HFFc6 (cell line): ENCODE results near the gene HRH1. TPM values are rescaled to one million over a fixed set of nuclear protein-coding genes. Genes with fewer than 3 reads are reported as not detected.

Source experiments
- DNase-seq: peaks from one replicate; pipeline ENCODE4 v3.0.0-alpha.2; 2018
- H3K27ac Mint-ChIP-seq: 2 replicates; pipeline ENCODE4 v1.8.0; 2020; ENCODE audit warnings: mild to moderate bottlenecking, mixed read lengths
- H3K27me3 Mint-ChIP-seq: 2 replicates; pipeline ENCODE4 v1.8.0; 2021; ENCODE audit warnings: mild to moderate bottlenecking, moderate library complexity, mixed read lengths; ENCODE audit not compliant: insufficient read depth
- H3K36me3 Mint-ChIP-seq: 2 replicates; pipeline ENCODE4 v1.8.0; 2021; ENCODE audit warnings: low read depth, mixed read lengths
- H3K4me1 Mint-ChIP-seq: 2 replicates; pipeline ENCODE4 v1.8.0; 2020; ENCODE audit warnings: low read depth, mixed read lengths
- H3K4me3 Mint-ChIP-seq: 2 replicates; pipeline ENCODE4 v1.8.0; 2020; ENCODE audit warnings: mild to moderate bottlenecking, moderate library complexity, mixed read lengths
- H3K9me3 Mint-ChIP-seq: 2 replicates; pipeline ENCODE4 v1.8.0; 2020; ENCODE audit warnings: mild to moderate bottlenecking, mixed read lengths
- total RNA-seq, 6 experiments: library from RNA; stranded (reverse); fragmentation: NEBNext Ultra II Directional; extraction: Animal tissue kit (Norgen Biotek cat#: 25700); gene quantifications; 2 replicates in 1 of 6; 3 replicates in 5 of 6; pipeline ENCODE4 v1.2.3, GENCODE V29; 2021
- TF ChIP-seq, protein P1 (sequence below): fragments of 200-600 bp; sonication (generic); IDR thresholded peaks from 2 replicates; pipeline ENCODE4 v1.5.0; 2021; ENCODE audit warnings: antibody characterized with exemption, mild to moderate bottlenecking

The HRH1 gene
- total RNA-seq, 6 experiments from 2014 or later, result 4.9 to 8.4 (median 6.4) TPM

DNA sequence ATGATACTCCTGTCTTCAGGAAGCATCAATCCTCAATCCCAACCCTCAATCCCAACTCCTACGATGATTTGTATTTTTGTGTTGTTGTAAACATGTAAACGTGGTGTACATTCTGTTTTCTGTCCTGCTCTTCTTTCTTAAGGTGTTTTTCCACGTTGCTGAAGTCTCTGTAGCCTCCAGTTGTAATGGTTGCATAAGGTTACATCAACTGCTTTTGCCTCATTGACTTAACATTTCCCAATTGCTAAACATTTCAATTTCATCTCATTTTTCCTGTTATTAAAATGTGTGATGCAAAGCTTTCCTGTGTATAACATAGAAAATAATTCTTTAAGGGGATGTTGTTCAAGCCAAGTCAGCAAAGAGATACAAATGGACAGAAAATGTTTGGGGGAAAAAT lies 33.4 kb downstream of the HRH1 start:
- Mint-ChIP-seq H3K4me1 (peaks cover 44% of the 10 kb centered on the region), H3K27ac (no peak overlapping the region), H3K36me3 (peaks cover 16% of the 10 kb centered on the region), H3K4me3 (no peak overlapping the region), H3K9me3 (no peaks in the 10 kb centered on the region), H3K27me3 (no peaks in the 10 kb centered on the region; the same call in 1 of the 2 replicates)
- DNase-seq, result no peak
- TF ChIP-seq, protein P1, sequence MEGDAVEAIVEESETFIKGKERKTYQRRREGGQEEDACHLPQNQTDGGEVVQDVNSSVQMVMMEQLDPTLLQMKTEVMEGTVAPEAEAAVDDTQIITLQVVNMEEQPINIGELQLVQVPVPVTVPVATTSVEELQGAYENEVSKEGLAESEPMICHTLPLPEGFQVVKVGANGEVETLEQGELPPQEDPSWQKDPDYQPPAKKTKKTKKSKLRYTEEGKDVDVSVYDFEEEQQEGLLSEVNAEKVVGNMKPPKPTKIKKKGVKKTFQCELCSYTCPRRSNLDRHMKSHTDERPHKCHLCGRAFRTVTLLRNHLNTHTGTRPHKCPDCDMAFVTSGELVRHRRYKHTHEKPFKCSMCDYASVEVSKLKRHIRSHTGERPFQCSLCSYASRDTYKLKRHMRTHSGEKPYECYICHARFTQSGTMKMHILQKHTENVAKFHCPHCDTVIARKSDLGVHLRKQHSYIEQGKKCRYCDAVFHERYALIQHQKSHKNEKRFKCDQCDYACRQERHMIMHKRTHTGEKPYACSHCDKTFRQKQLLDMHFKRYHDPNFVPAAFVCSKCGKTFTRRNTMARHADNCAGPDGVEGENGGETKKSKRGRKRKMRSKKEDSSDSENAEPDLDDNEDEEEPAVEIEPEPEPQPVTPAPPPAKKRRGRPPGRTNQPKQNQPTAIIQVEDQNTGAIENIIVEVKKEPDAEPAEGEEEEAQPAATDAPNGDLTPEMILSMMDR, result no peak

DNA sequence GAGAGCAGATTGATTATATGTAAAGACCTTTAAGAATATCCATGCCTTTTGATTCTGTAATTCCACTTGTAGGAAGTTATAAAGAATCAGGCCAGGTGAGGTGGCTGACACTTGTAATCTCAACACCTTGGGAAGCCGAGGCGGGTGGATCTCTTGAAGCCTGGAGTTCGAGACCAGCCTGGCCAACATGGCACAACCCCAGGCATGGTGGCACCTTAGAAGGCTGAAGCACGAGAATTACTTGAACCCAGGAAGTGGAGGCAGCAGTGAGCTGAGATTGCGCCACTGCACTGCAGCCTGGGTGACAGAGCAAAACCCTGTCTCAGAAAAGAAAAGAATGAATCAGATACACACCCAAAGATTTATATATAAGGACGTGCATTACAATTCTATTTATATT lies 33.9 kb downstream of the HRH1 start:
- Mint-ChIP-seq H3K9me3 (no peaks in the 10 kb centered on the region), H3K4me3 (no peak overlapping the region), H3K4me1 (peaks cover 44% of the 10 kb centered on the region), H3K27me3 (no peaks in the 10 kb centered on the region; the same call in 1 of the 2 replicates), H3K27ac (0 out of 2 replicates have a peak overlapping the region, but pooled peaks have one; percentile 53), H3K36me3 (peaks cover 22% of the 10 kb centered on the region)
- no peak for DNase-seq
- TF ChIP-seq, protein P1, result no peak

DNA sequence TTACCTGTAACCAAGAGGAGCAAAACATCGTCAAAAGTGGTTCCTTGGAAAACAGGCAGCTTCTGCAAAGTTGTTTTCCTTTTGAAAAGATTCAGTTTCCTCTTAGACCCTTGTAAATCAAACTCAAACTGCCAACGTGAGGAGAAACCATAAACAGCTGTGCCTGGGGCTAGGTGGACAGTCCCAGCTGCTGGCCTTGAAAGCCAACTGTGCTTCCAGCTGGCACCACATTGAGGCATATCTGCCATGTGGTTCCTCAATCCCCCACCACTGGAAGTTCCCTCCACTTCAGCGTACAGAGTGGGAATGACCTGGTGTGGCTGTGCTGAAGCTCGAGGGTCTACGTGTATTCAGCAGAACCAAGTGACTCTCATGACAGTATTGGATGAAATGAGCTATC lies 40.9 kb downstream of the HRH1 start:
- Mint-ChIP-seq H3K27ac (peak overlapping the region; percentile 97), H3K4me3 (peak overlapping the region; percentile 92), H3K27me3 (peaks cover 4% of the 10 kb centered on the region), H3K4me1 (peaks cover 64% of the 10 kb centered on the region), H3K9me3 (no peaks in the 10 kb centered on the region), H3K36me3 (peaks cover 30% of the 10 kb centered on the region)
- TF ChIP-seq, protein P1, result no peak
- no peak for DNase-seq

DNA sequence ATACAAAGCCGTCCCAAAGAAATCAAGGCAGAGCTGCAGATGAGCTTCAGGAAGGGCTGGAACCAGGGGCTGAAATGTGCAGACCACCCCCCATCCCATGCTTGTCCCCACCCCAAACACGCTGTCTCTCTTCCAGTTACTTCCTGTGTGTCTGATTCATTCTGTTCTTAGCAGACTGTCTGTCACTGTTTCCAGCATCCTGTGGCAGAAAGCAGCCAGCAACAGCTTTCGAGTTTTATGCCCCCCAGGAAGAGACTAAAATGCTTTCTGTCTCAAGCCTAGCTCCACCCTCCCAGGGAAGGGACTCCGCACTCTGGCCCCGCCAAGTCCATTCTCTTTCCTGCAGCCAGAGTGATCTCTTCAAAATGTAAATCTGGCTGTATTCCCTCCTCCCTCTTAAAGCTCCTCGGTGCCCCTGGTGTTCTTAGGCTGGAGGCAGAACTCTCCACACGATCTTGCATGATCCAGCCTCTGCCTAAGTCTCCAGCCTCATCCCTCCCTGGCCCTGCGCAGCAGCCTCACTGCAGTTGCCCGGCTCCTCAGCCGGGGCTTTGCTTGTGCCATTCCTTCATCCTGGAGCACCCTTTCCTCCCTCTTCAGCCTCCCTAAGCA lies 41.5 kb downstream of the HRH1 start:
- H3K4me1 Mint-ChIP-seq, result peaks cover 70% of the 10 kb centered on the region
- H3K36me3 Mint-ChIP-seq, result peaks cover 30% of the 10 kb centered on the region
- peak; percentile 56 for DNase-seq
- TF ChIP-seq, protein P1, result no peak
- no peaks in the 10 kb centered on the region for H3K9me3 Mint-ChIP-seq
- H3K4me3 Mint-ChIP-seq, result peak overlapping the region; percentile 92
- peaks cover 4% of the 10 kb centered on the region for H3K27me3 Mint-ChIP-seq
- H3K27ac Mint-ChIP-seq, result peak overlapping the region; percentile 97

DNA sequence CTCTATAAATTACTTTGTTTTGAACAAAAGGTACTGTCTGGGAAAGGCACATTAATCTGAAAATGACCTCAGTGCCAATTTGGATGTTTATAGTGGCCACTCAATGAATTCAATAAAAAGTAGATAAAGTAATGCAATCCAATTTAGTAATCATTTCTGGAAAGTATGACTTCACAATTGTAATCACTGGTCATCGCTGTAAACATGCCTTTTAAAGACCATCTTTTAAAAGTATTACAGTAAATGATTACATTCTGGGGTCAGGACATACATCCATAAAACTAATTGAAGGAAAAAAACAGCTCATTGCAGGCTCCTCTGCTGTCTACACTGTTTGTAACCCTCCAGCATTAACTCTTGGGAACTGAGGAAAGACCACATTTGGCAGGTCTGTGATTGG lies 43.2 kb downstream of the HRH1 start:
- TF ChIP-seq, protein P1, result no peak
- DNase-seq, result no peak
- peak overlapping the region; percentile 89 for H3K27ac Mint-ChIP-seq
- peaks cover 85% of the 10 kb centered on the region for H3K4me1 Mint-ChIP-seq
- peaks cover 16% of the 10 kb centered on the region for H3K36me3 Mint-ChIP-seq
- H3K27me3 Mint-ChIP-seq, result peaks cover 7% of the 10 kb centered on the region
- H3K9me3 Mint-ChIP-seq, result no peaks in the 10 kb centered on the region
- peak overlapping the region; percentile 70 for H3K4me3 Mint-ChIP-seq
